H4 (cell line): Measurements from ENCODE around the gene BNIP1. TPM values are rescaled to one million over a fixed set of nuclear protein-coding genes. Genes with fewer than 3 reads are reported as not detected.

ENCODE experiments used
- DNase-seq: peaks from one replicate; pipeline ENCODE4 v3.0.0-alpha.2; 2015; ENCODE audit warnings: low spot score
- total RNA-seq: library from RNA; depleted of rRNA; stranded (reverse); fragments of >200 nt; shearing (Covaris generic); gene quantifications from 2 replicates; pipeline ENCODE4 v1.2.3, GENCODE V29; 2014

The BNIP1 gene
- total RNA-seq, 1 experiment from 2014 or later = 39.2 TPM

GRCh38 chr5:173165177-173166016 is 21.1 kb downstream of the BNIP1 start:
- no peak for DNase-seq

GRCh38 chr5:173172166-173172565 is 27.8 kb downstream of the BNIP1 start:
- DNase-seq = no peak

- DNase-seq = no peak
Observed at GRCh38 chr5:173175523-173175922, 31.2 kb downstream of the BNIP1 start.

- DNase-seq = no peak
Observed at GRCh38 chr5:173178369-173178910, 34.1 kb downstream of the BNIP1 start.

- DNase-seq = no peak
Observed at GRCh38 chr5:173180331-173180730, 36.0 kb downstream of the BNIP1 start.

GRCh38 chr5:173187054-173187743 is 42.9 kb downstream of the BNIP1 start:
- DNase-seq = no peak

GRCh38 chr5:173188280-173188679 is 43.9 kb downstream of the BNIP1 start:
- no peak for DNase-seq

- DNase-seq = no peak
Observed at GRCh38 chr5:173191015-173191414, 46.7 kb downstream of the BNIP1 start.

GRCh38 chr5:173191561-173191960 is 47.2 kb downstream of the BNIP1 start:
- DNase-seq = no peak

- no peak for DNase-seq
Observed at GRCh38 chr5:173192561-173192960, 48.2 kb downstream of the BNIP1 start.

- DNase-seq = no peak
Observed at GRCh38 chr5:173196133-173196952, 52.0 kb downstream of the BNIP1 start.

GRCh38 chr5:173197375-173197891 is 53.1 kb downstream of the BNIP1 start:
- no peak for DNase-seq

GRCh38 chr5:173198049-173198448 is 53.7 kb downstream of the BNIP1 start:
- no peak for DNase-seq

- DNase-seq = no peak
Observed at GRCh38 chr5:173200356-173200755, 56.0 kb downstream of the BNIP1 start.

GRCh38 chr5:173201636-173202265 is 57.4 kb downstream of the BNIP1 start:
- peak; percentile 63 for DNase-seq

GRCh38 chr5:173202266-173202875 is 58.0 kb downstream of the BNIP1 start:
- no peak for DNase-seq

GRCh38 chr5:173204185-173204979 is 60.1 kb downstream of the BNIP1 start:
- peak; percentile 34 for DNase-seq

- DNase-seq = no peak
Observed at GRCh38 chr5:173205916-173206315, 61.6 kb downstream of the BNIP1 start.

GRCh38 chr5:173208296-173208695 is 64.0 kb downstream of the BNIP1 start:
- no peak for DNase-seq

GRCh38 chr5:173210877-173211276 is 66.5 kb downstream of the BNIP1 start:
- no peak for DNase-seq
